GM18907 (cell line): ENCODE measurements around the gene HADH.
A peak's percentile ranks its signal among the peaks of the same experiment; 100 is the strongest.
"Not testable (repeated sequence)": the region's sequence is repeated elsewhere in the genome, so short reads cannot be mapped to it uniquely, and the experiment has no call there.

Source experiments
- ATAC-seq: cut with Tn5 transposase; IDR thresholded peaks from one replicate; pipeline ENCODE4 v1.9.1; 2021; ENCODE audit warnings: mild to moderate bottlenecking, moderate library complexity; ENCODE audit not compliant: unreplicated experiment

Gene HADH

DNA sequence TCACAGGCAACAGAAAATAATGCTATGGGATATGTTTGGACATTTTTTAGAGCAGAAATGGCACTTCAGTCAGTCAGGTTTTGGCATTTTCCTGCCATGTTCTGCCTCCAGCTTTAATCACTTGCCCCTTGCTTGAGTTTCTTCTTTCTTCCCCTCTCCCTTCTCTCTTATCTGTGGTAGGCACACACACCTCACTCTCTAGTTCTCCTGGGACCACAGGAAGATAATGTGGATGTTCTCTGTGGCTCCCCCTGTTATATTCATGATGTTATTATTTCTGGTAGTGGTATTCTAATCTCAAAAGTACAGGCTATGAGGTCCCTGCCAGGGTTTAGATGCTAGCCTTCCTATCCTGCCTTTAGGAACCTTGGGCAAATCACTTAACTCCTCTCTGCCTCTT is 5.2 kb downstream of the HADH start:
- no peak for ATAC-seq

DNA sequence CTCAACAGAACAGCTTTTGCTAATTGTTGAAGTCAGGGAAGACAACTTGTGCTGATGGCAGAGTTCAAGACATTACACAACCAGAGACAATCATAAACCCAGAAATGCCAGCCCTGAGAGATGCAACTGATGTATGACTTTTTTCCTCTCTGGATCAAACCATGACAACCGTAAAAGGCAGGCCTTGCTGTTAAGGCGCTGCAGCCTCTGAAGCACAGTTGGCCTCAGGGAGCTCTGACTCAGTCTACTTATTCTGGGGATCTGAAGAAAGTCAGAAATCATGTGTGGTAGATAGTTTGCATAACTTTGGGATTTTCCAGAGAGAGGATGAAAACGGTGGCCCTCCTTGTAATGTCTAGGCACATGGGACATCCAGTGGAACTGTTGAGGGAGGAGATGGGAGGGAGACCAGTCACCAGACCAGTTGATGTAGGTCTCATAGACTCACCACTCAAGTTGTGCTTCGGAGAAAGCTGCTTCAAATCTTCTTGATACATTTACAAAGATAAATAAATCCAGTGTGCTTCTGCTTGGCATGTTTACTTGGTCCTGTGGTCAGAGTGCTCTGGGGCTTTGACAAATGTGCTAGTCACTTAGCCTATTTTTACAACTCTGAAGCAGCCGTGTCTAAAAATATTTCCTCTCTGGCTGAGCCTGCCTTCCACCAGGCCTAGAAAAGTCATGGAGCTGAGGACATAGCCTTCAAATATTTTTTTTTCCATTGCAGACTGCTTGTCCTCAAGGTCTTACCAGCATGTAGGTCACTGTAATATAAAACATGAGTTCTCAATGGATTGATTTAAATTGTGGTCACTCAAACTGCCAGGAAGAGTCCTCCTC is 7.5 kb downstream of the HADH start:
- ATAC-seq: no peak

DNA sequence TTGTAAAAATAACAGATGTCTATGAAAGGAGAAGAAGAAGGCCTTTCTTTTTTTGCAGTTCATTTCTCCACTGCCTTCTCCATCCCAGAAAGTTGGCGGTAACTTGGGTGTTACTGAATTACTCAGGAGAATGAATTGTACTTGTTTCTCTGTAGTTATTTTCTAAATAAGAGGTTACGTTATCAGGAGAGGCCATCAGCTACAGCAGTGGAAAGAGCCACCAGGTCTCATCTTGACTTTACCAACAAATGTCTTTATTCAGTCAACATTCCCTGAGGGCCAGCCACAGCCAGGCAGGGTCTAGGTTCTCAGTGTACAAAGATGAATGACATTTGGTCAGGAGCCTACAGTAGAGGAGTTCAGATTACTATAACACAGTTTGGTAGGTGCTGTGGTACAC is 8.1 kb downstream of the HADH start:
- no peak for ATAC-seq

DNA sequence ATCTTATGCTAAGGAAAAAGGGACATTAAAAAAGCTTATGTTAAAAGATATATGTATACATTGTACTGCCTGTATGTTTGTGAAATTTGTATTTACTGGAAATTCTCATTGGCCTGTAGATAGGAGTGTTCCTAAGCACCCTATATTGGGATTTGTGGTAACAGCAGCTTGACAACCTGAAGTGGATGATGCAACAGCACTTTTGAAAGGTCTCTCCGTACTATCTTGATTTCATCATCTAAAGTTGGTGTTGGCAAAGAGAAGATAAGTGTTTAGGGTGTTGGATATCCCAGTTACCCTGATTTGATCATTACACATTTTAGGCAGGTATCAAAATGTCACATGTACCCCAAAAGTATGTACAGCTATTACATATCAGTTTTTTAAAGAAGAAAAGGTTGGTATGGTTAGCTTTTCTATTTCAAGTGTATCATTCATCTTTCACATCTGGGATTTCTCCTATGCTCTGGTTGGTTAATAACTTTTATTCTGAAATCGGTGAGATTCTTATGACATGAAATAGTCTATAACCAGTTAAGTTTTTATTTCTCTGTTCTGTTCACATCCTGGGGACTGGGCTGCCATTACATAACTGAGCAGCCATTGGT is 10.3 kb downstream of the HADH start:
- no peak for ATAC-seq

DNA sequence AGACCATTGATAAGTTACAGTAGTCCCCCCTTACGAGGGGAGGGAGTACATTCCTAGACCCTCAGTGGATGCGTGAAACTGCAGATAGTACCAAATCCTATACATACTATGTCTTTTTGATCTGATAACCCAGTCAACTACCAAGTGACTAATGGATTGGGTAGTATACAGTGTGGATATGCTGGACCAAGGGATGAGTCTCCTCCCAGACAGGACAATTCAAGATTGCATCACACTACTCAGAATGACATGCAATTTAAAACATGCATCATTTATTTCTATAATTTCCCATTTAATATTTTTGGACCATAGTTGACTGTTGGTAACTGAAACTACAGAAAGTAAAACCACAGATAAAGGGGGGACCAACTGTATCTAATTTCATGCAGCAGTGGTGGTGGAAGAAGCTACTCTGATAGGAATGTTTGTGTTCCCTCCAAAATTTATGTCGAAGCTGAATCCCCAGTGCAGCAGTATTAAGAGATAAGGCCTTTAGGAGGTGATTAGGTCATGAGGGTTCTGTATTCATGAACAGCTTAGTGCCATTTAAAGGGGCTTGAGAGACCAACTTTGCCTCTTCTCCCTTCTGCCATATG is 11.9 kb downstream of the HADH start:
- no peak for ATAC-seq

DNA sequence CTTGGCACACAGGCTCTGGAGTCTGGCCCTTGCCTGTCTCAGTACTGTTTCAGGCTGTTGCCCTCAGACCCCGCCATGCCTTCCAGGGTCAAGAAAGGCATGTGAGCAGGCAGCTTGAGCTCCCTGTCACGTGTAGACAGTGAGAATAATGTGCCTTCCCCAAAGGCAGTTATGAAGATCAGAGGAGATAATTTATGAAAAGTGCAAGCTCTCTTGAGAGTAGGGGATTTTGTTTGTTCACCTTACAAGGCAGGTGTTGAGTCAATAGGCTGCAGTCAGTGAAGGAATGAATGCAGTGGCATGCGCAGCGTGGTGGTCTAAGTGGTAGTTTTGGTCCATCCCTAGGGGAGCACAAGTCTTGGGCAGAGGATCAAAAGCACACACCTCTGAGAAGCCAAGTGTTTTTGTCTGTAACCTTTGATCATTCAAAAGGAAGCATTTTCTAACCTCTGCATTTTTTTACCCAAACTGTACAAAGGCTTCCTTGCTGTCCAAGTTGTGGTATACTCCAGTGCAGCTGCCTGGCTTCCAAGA is 14.4 kb downstream of the HADH start:
- ATAC-seq: peak; percentile 54

DNA sequence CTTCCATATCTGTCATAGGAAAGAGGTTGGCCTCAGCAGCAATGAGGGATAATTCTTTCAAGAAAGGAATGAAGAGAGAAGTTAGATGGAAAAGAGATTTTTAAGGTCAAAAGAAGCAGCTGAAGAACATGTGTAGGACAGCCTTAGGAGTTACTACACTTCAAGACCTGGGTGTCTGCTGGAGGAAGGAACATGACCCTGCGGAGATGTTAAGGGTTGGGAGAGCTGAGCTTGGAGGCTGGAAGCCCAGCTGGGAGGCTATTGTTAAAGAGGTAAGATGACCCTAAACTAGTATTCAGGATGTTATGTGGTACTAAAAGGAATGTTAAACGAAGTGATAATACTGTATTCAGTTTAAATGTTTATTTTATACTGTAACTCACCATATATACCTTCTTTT is 15.0 kb downstream of the HADH start:
- ATAC-seq: no peak

DNA sequence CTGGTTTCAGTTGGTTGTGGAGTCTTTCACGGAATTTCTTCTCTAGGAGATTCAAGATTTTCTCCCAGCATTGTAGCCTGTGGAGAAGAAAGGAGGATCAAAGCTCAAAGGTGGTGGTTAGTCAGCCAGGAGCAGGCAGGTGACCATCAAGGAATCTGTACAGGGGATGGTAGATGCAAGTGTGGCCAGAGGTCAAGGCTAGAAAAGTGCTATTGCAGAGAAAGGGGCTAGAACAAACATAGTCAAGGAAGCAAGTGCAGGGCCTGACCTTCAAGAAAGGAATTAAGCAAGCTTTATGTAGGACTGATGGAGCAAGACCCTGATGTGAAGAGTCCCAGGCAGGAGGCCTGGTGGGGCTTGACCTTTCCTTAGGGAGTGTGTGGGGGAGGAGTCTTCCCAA is 16.1 kb downstream of the HADH start:
- no peak for ATAC-seq

DNA sequence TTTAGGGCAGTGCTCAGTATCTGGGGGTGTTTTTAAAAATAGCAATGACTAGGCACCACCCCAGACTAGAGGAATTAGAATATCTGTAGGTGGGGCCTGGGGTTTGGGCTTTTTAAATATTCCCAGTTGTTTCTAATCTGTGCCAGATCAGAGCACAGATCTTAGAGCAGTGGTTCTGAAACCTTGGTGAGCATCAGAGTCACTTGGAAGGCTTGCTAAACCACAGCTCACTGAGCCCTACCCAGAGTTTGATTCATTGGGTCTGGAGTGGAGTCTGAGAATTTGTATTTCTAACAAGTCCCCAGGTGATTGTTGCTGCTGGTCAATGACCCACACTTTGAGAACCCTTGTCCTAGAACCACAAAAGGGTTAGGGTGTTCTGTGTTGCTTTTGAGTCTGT is 16.7 kb downstream of the HADH start:
- no peak for ATAC-seq

DNA sequence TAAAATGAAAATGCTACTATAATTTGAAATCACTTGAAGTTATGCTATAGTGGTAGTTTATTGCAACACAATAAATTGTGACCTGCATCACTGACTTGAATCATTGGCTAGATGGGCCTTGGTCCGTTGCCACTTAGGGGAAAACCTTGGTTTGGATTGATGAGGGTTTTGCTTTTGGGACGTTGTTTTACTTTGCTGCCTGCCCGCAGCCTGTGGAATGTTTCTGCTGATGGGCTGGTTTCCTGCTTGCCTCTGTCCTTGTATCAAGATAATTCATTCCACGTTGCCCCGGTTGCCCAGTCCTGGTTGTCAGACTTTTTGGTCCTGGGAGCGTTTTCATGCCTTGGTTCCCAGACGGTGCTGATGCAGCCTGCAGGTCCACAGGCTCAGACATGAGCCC is 18.3 kb downstream of the HADH start:
- no peak for ATAC-seq

DNA sequence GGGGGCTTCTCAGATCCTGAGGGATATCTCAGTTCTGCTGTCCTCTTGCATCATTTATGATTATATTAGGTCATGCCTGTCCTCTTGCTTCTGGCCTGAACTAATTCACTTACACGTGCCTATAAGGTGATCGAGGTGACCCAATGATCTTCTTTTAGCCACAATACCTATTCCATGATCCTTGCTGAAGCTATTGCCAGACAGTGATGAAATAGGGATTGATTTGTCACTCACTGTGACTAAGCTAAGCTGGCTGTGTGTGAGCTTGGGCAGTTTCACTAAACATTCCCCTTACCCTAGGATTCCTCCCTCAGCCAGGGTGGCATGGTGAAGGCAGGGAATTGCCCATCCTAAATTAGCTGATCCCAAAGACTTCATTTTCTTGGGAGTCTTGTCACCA is 19.0 kb downstream of the HADH start:
- no peak for ATAC-seq

DNA sequence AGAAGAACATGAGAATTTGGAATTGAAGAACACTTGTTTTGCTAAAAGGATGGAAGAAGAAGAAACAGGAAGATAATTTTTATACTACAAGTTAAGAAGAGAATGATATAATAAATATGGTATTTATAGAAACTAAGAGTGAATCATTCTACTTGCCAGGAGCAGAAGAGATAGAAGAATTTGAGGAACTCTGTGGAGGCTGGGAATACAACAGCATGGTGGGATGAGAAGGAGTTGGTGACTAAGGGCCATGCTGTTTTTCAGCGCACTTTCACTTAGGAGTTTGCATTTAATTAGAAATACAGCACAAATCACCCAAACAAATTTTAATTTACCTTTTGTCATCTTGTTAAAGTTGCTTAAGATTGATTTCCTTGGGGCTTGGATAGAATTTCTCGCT is 20.5 kb downstream of the HADH start:
- no peak for ATAC-seq

DNA sequence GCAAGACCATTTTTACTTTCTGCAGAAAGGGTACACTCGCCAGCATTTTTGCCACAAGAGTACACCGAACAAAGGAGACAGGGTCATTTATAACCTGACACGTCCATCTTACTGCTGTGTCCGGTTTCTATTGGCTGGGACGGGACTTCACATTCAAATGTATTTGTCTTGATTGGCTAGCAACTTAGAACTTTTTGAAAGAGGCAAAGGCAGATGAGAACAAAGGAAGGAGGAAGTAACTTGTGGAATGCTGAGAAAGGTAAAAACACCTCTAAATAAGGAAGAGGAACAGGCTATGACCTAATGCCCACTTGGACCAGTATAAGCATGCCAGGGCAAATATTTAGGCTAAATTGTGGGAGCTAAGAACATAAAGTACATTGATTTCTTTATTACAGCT is 22.7 kb downstream of the HADH start:
- not testable (repeated sequence) for ATAC-seq

DNA sequence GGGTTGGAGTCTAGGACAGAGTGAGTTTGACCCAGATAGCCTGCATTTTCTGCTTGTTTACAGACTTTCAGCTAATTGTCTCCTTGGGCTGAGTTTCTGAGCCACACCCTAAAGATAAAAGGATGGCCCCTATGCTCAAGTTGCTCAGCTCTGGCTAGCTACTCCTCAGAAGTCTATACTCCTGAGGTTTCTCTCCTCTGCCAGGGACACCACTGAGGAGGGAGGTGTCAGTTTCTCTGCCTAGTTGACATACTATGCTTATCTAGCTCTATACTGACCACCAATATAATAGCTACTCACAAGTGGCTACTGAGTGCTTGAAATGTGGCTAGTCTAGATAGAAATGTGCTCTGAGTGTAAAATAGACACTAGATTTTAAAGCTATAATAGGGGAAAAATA is 23.6 kb downstream of the HADH start:
- ATAC-seq: no peak

DNA sequence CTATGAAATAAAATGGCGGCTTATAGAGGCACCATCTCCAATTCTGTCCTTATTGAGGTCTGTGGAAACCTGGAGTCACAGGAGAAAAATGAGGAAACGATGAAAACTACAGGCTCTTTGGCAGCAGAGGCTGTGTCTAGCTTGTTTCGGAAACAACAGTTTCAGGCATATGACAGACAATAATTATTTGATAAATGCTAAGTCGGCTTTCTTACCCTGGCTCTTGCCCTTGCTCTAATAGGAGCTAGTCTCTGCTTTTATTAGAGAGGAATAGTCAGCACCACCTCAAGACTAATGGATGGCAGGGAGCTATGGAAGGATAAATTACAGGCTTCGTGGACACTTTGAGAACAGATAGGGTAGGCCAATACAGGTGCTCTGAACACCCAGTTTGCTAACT is 24.3 kb downstream of the HADH start:
- no peak for ATAC-seq

DNA sequence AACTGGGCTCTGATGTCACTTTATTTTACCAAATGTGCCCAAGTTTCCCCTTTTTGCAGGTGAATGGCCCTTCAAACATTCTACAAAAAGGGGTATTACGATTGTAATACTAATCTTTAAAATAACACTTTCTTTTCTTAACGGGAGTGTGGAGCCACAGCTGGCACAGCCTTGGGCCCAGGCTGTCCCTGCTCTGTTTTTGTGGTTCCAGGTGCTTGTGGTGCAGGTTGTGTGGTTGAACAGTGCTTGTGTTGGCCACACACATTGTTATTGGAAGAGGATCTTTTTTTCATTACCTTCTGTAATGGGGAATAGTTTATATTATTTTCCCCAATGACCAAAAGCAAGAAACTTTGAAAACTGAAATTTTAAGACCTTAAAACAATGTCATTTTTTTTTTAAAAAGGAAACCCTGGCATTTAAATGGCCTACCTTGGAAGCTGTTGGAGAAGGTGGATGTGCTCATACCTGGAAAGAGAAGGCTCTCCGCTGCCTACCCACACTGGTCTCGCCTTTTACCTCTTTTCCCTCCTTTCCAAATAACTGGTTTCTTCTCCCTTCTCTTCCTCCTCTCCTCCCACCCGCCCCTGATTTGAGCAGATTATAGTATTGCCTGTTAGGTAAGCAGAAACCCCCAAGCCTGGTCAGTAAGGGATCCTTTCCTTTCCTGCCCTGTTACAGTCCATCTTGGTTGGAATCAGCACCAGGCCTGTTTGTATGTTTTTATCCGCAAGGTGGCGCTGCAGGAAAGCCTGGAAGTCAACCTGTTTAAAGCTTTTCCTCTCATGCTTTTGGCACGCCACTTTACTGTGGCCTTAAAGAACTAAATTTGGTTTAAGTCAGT is 28.6 kb downstream of the HADH start:
- ATAC-seq: peak; percentile 81

DNA sequence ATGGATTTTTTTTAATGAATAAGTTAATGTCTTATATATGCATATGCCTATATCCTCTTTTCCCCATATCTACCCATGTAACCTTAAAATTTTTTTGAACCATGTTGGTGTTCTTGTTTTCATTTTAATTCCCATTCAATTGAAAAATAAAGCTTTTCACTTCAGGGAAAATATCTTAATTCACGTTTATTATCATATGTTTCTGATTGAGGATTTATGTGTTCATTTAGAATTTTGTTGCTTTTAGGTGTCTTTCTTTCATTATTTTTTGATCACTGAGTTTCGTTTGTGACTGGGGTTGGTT is 29.1 kb downstream of the HADH start:
- ATAC-seq: no peak

DNA sequence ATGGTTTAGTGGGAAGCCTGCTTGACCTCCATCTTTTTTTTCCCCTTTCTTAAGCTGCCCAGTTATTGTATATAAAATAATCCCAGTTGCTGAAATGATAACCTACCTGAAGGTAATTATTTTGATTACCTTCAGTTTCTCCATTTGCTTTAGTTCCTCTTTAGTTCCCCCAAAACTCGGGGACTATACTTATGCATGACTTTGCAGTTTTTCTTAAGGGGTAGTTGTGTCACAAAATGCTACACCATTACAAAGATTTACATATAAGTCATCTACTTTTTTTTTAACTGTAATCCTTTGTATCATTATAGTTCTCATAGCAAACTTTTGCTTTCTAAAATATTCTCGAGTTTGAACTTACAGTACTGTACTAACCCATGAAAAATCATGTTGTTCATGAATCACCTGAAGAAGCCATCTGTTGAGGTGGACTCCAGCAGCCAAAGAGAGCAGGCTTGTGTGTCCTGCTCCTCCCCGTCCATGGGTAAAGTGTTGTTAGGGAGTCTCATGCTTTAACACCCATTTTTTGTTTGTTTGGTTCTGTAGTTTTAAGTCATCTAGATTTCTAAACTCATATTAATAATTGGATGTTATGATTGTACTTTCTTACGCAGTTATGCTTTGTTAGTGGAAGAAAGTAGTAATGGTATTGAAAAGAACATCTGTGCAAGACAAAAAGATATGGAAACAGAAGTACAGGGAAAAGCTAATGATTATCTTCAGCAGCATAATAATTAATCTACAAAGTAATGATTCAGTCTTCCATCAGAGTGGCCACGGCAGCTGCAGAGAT is 34.6 kb downstream of the HADH start:
- no peak for ATAC-seq

DNA sequence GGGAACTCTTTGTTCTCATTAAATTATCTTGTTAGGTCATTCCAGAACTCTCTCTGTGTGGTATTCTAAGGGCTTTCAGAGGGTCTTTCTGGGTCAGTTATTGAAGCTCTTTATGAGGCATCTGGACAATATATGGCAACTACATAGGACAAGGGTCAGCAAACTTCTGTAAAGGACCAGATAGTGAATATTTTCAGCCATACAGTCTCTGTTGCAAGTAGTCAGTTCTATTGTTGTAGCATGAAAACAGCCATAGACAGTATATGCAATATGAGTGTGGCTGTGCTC is 35.1 kb downstream of the HADH start:
- ATAC-seq: no peak

DNA sequence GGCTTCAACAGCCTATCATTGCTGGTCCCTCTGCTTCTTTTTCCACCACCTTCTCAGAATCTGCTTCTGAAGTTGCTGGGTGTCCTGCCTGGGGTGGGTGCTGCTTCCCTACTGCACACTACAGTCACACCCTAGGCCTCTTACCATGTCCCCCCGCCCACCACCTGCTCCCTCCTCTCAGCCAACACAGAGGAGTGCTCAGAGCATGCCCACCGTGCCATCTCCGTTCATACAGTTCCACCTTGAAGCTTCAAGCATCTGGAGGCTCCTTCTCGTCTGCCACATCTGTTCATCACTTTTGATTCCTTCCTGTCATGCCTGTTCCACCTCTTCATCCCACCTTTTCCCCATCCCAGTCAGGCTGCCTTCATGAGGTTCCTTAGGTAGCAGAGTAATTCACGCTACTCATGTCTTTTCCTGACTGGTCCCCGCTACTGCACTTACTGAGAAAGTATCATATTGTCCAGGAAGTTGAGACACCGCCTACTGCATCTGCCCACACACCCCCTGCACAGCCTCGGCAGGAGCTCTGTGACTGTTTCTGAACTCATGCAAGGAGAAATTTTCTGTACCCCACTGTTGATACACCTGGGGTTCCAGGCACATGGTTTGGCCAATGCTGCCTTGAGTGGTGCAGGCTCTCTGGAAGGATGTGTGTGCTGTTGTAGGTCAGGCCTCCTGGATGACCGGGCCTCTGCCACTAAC is 39.5 kb downstream of the HADH start:
- ATAC-seq: no peak
